GM18511 (cell line): ENCODE results near the gene PLEKHA6.
"Not testable (repeated sequence)": the region's sequence is repeated elsewhere in the genome, so short reads cannot be mapped to it uniquely, and the experiment has no call there.

Source experiments
- ATAC-seq: cut with Tn5 transposase; IDR thresholded peaks from one replicate; pipeline ENCODE4 v1.9.1; 2021; ENCODE audit warnings: mild to moderate bottlenecking, moderate library complexity; ENCODE audit not compliant: unreplicated experiment

The PLEKHA6 gene

GRCh38 chr1:204248954-204249353 is 110.8 kb downstream of the PLEKHA6 start:
- ATAC-seq = no peak

GRCh38 chr1:204246876-204247275 is 112.9 kb downstream of the PLEKHA6 start:
- ATAC-seq = no peak

GRCh38 chr1:204242920-204243319 is 116.8 kb downstream of the PLEKHA6 start:
- ATAC-seq = no peak

GRCh38 chr1:204241914-204242313 is 117.8 kb downstream of the PLEKHA6 start:
- no peak for ATAC-seq

GRCh38 chr1:204241050-204241449 is 118.7 kb downstream of the PLEKHA6 start:
- ATAC-seq = no peak

GRCh38 chr1:204240233-204240632 is 119.5 kb downstream of the PLEKHA6 start:
- no peak for ATAC-seq

GRCh38 chr1:204239401-204239800 is 120.3 kb downstream of the PLEKHA6 start:
- ATAC-seq = not testable (repeated sequence)

- not testable (repeated sequence) for ATAC-seq
Observed at GRCh38 chr1:204238520-204238919, 121.2 kb downstream of the PLEKHA6 start.

GRCh38 chr1:204237515-204237914 is 122.2 kb downstream of the PLEKHA6 start:
- ATAC-seq = not testable (repeated sequence)

- ATAC-seq = no peak
Observed at GRCh38 chr1:204232526-204232925, 127.2 kb downstream of the PLEKHA6 start.

- ATAC-seq = no peak
Observed at GRCh38 chr1:204230211-204230610, 129.5 kb downstream of the PLEKHA6 start.

GRCh38 chr1:204228896-204229295 is 130.8 kb downstream of the PLEKHA6 start:
- ATAC-seq = no peak

GRCh38 chr1:204227996-204228785 is 131.5 kb downstream of the PLEKHA6 start:
- ATAC-seq = no peak

GRCh38 chr1:204227351-204227750 is 132.4 kb downstream of the PLEKHA6 start:
- no peak for ATAC-seq

- no peak for ATAC-seq
Observed at GRCh38 chr1:204225841-204226735, 133.6 kb downstream of the PLEKHA6 start.

GRCh38 chr1:204224655-204225054 is 135.1 kb downstream of the PLEKHA6 start:
- no peak for ATAC-seq

GRCh38 chr1:204223129-204223860 is 136.4 kb downstream of the PLEKHA6 start:
- ATAC-seq = no peak

GRCh38 chr1:204222764-204223055 is 137.0 kb downstream of the PLEKHA6 start:
- no peak for ATAC-seq

GRCh38 chr1:204222006-204222763 is 137.5 kb downstream of the PLEKHA6 start:
- ATAC-seq = no peak

GRCh38 chr1:204221271-204221670 is 138.5 kb downstream of the PLEKHA6 start:
- ATAC-seq = no peak
